Natural killer cell (primary cell): ENCODE results near the gene ARMH1. TPM values are rescaled to one million over a fixed set of nuclear protein-coding genes. Genes with fewer than 3 reads are reported as not detected.

Source experiments
- ATAC-seq, 3 donors: fragments of 150-1000 bp in 2 of 3; fragments of 200-7000 bp in 1 of 3; cut with Tn5 transposase; 1 replicate in 1 of 3; 2 replicates in 2 of 3; pipeline ENCODE4 v1.10.0; 2021; ENCODE audit warnings: mild to moderate bottlenecking in 2 of 3, moderate library complexity in 2 of 3
- DNase-seq, 2 donors: peaks; one replicate each; pipeline versions ENCODE4 v3.0.0 to v3.0.0-alpha.2; 2013 to 2021; ENCODE audit warnings: mixed read lengths in 1 of 2
- H3K27ac ChIP-seq: one replicate; pipeline ENCODE4 v1.5.1; 2013; ENCODE audit warnings: mild to moderate bottlenecking, low read length
- H3K27me3 ChIP-seq: one replicate; pipeline ENCODE4 v1.6.1; 2013; ENCODE audit warnings: low read length; ENCODE audit not compliant: control insufficient read depth, insufficient read depth
- H3K36me3 ChIP-seq: one replicate; pipeline ENCODE4 v1.6.1; 2013; ENCODE audit warnings: low read length; ENCODE audit not compliant: control insufficient read depth, insufficient read depth
- H3K4me1 ChIP-seq: one replicate; pipeline ENCODE4 v1.6.1; 2013; ENCODE audit warnings: low read length; ENCODE audit not compliant: control insufficient read depth, insufficient read depth
- H3K4me3 ChIP-seq: one replicate; pipeline ENCODE4 v1.5.1; 2013; ENCODE audit warnings: low read length
- H3K9me3 ChIP-seq: one replicate; pipeline ENCODE4 v1.6.1; 2013; ENCODE audit warnings: low read length; ENCODE audit not compliant: control insufficient read depth, insufficient read depth
- H3K27ac Mint-ChIP-seq, 2 donors: one replicate each; pipeline ENCODE4 v1.8.0; 2022; ENCODE audit warnings: mild to moderate bottlenecking in 2 of 2, mixed read lengths in 2 of 2, moderate library complexity in 1 of 2
- H3K27me3 Mint-ChIP-seq, 2 donors: one replicate each; pipeline ENCODE4 v1.8.0; 2022; ENCODE audit warnings: low read depth in 2 of 2, mixed read lengths in 2 of 2
- H3K36me3 Mint-ChIP-seq: one replicate; pipeline ENCODE4 v1.8.0; 2022; ENCODE audit warnings: mixed read lengths
- H3K4me1 Mint-ChIP-seq, 2 donors: one replicate each; pipeline ENCODE4 v1.8.0; 2022; ENCODE audit warnings: mixed read lengths in 2 of 2
- H3K4me3 Mint-ChIP-seq: one replicate; pipeline ENCODE4 v1.8.0; 2022; ENCODE audit warnings: mild to moderate bottlenecking, moderate library complexity, mixed read lengths
- H3K9me3 Mint-ChIP-seq, 2 donors: one replicate each; pipeline ENCODE4 v1.8.0; 2022; ENCODE audit warnings: mixed read lengths in 2 of 2
- WGBS: methylation state at CpG from one replicate; pipeline ENCODE4 v1.1.7; 2013; ENCODE audit warnings: missing lambda C conversion rate; ENCODE audit not compliant: insufficient coverage; 5-methylcytosine and 5-hydroxymethylcytosine counted together
- intact Hi-C: fragments of 100-400 bp; cut with micrococcal nuclease; formaldehyde crosslinking; loops from one replicate; pipeline ENCODE4 v1.14.2; 2022
- total RNA-seq, 4 donors: library from RNA; stranded (reverse); fragments of 120-200 nt in 1 of 4; gene quantifications; one replicate each; pipeline versions ENCODE4 v1.2.3 to v1.2.4, GENCODE V29; 2013 to 2022
- TF ChIP-seq, protein P1 (sequence below): fragments of 200-600 bp; IDR thresholded peaks from one replicate; pipeline ENCODE4 v1.8.0; 2022; ENCODE audit warnings: antibody characterized with exemption

ARMH1 gene
- total RNA-seq, 3 donors from 2014 or later (not counting 1 experiment from before 2014, with no cell fraction given) = 1.5 to 25.5 (median 5.0) TPM

GRCh38 chr1:44660176-44660575 lies 14.3 kb upstream of the ARMH1 start:
- H3K9me3 ChIP-seq = no peaks in the 10 kb centered on the region
- no peaks in the 10 kb centered on the region for H3K36me3 ChIP-seq
- no peaks in the 10 kb centered on the region for H3K27me3 Mint-ChIP-seq
- no peaks in the 10 kb centered on the region for H3K36me3 Mint-ChIP-seq
- no peak overlapping the region for H3K27ac ChIP-seq
- peaks cover 8% of the 10 kb centered on the region for H3K4me1 ChIP-seq
- WGBS = 87% methylated on average over 9 of the region's 9 CpGs
- ATAC-seq (no peak), DNase-seq (no peak)
- H3K9me3 Mint-ChIP-seq = no peaks in the 10 kb centered on the region
- no peak overlapping the region for H3K4me3 Mint-ChIP-seq
- TF ChIP-seq, protein P1, sequence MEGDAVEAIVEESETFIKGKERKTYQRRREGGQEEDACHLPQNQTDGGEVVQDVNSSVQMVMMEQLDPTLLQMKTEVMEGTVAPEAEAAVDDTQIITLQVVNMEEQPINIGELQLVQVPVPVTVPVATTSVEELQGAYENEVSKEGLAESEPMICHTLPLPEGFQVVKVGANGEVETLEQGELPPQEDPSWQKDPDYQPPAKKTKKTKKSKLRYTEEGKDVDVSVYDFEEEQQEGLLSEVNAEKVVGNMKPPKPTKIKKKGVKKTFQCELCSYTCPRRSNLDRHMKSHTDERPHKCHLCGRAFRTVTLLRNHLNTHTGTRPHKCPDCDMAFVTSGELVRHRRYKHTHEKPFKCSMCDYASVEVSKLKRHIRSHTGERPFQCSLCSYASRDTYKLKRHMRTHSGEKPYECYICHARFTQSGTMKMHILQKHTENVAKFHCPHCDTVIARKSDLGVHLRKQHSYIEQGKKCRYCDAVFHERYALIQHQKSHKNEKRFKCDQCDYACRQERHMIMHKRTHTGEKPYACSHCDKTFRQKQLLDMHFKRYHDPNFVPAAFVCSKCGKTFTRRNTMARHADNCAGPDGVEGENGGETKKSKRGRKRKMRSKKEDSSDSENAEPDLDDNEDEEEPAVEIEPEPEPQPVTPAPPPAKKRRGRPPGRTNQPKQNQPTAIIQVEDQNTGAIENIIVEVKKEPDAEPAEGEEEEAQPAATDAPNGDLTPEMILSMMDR = no peak
- no peak overlapping the region for H3K4me3 ChIP-seq
- no peak overlapping the region for H3K27ac Mint-ChIP-seq
- intact Hi-C loops = no loop called here
- no peaks in the 10 kb centered on the region for H3K27me3 ChIP-seq
- peaks cover 8 to 13% of the 10 kb centered on the region in 2 donors for H3K4me1 Mint-ChIP-seq

GRCh38 chr1:44661781-44662682 lies 12.5 kb upstream of the ARMH1 start:
- no peaks in the 10 kb centered on the region for H3K9me3 ChIP-seq
- DNase-seq (no peak), ATAC-seq (no peak)
- TF ChIP-seq, protein P1 = no peak
- no peaks in the 10 kb centered on the region for H3K27me3 ChIP-seq
- H3K4me3 ChIP-seq = no peak overlapping the region
- Mint-ChIP-seq H3K4me1 (peaks cover 8 to 13% of the 10 kb centered on the region in 2 donors), H3K4me3 (no peak overlapping the region), H3K27ac (no peak overlapping the region), H3K36me3 (no peaks in the 10 kb centered on the region), H3K27me3 (no peaks in the 10 kb centered on the region), H3K9me3 (no peaks in the 10 kb centered on the region)
- no peaks in the 10 kb centered on the region for H3K36me3 ChIP-seq
- no peak overlapping the region for H3K27ac ChIP-seq
- 64% methylated on average over 15 of the region's 15 CpGs for WGBS
- intact Hi-C loops = no loop called here
- peaks cover 8% of the 10 kb centered on the region for H3K4me1 ChIP-seq

GRCh38 chr1:44662683-44663030 lies 11.9 kb upstream of the ARMH1 start:
- no peak overlapping the region for H3K4me3 Mint-ChIP-seq

More at GRCh38 chr1:44662683-44663030, 11.9 kb upstream of the ARMH1 start:
- intact Hi-C loops = no loop called here
- H3K9me3 Mint-ChIP-seq = no peaks in the 10 kb centered on the region
- no peaks in the 10 kb centered on the region for H3K36me3 Mint-ChIP-seq
- no peak overlapping the region for H3K27ac ChIP-seq
- no peak for ATAC-seq
- no peak for DNase-seq
- H3K4me1 ChIP-seq = peaks cover 8% of the 10 kb centered on the region
- WGBS = 85% methylated on average over 5 of the region's 5 CpGs
- H3K4me3 ChIP-seq = no peak overlapping the region
- no peaks in the 10 kb centered on the region for H3K36me3 ChIP-seq
- H3K27me3 Mint-ChIP-seq = no peaks in the 10 kb centered on the region
- no peaks in the 10 kb centered on the region for H3K9me3 ChIP-seq
- H3K27ac Mint-ChIP-seq = no peak overlapping the region
- no peaks in the 10 kb centered on the region for H3K27me3 ChIP-seq
- TF ChIP-seq, protein P1 = no peak
- H3K4me1 Mint-ChIP-seq = peaks cover 8 to 13% of the 10 kb centered on the region in 2 donors
